Activated gamma-delta T cell treated with anti-CD3 and anti-CD28 coated beads, Interleukin-2, amount 50 U/mL, for 16 hours (primary cell): ENCODE results near the gene MAPK1IP1L.
"Not testable (repeated sequence)": the region's sequence is repeated elsewhere in the genome, so short reads cannot be mapped to it uniquely, and the experiment has no call there.

Source experiments
- DNase-seq: peaks from one replicate; pipeline ENCODE4 v3.0.0-alpha.2; 2020; ENCODE audit warnings: low read depth

Gene MAPK1IP1L

DNA sequence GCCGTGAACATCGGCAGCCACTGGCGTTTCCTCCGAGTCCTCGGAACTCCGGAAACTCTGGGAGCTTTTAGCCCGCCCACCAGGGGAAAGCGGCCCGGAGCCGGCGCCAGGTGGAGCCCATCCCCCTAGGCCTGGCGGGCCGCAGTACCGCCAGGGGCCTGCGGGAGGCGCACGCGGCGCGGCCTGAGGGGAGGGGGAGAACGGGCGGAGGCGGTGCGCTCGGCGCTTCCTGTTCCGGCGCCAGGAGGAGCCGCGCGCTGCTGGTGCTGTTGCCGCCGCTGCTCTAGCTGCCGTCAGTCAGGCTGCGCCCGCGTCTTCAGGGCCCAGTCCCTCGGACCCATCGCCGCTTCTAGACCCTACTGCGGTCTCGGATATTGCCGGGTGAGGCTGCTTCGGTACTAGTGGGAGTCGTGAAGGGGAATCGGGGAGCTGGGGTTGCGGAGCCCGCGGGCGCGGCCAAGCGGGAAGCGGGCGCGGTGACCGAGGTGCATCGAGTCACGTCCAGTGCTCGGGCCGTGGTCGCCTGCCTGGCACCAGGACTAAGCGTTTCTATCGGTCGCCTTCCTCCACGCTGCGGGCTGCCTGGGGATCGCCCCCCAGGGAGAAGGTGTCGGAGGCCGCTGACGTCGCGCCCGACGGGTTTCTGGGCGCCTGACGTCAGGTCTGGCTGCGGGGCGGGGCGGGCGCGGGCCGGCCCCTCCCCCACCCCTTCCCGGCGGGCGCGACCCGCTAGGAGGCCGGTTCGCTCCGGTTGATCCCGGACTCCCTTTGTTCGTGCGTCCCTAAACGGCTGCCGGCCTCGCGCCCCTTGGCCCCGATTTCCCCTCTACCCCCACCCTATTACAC, at the start of gene MAPK1IP1L:
Gene MAPK1IP1L (plus strand): TSS at position 225 of the 846 bp plus-strand sequence. CDS start 10,037 bp downstream, outside the sequence.
- DNase-seq = peak; percentile 79

DNA sequence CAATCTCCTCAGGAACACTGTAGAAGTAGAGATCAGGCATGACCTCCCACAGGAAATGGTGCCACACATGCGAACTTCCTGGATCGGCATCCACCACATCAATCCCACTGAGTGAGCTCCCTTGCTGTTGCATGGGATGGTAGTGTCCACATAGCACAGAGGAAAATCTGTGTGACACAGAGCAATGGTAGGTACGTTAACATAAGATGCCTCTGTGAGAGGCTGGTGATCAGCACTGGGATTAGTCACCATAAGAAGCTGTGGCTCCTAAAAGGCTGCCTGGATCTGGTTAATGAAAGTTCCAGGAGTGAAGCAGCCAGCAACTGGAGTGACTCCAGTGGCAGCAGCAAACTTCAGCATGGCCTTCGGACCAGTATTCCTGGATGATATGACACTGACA, 46.4 kb upstream of the MAPK1IP1L start:
- no peak for DNase-seq

- DNase-seq = no peak
Observed at GRCh38 chr14:55015006-55015405, 36.4 kb upstream of the MAPK1IP1L start.

DNA sequence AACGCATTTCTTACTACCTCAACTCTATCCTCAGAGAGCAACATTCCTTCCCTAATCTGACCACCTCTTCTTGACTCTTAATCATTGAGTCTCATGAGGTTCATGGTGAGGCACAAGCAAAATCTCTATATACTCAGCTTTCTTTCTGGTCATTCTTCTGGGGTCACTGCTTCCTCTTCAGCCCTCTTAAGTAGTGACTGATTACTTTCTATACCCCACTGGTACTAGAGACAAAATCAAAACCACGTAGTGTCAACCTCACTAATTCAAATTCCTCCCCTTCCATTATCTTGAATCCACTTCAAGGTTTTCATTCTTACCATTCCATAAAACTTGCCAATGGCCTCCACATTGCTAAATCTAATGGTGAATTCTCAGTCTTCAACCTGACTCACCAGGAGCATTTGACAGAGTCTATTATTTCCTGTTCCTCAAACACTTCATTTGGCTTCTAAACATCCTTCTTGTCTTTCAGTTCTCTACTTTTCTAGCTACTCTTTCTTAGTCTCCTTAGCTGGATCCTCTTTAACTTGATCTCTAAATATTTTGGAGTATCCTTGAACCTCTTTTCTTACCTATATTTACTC, 31.4 kb upstream of the MAPK1IP1L start:
- no peak for DNase-seq

DNA sequence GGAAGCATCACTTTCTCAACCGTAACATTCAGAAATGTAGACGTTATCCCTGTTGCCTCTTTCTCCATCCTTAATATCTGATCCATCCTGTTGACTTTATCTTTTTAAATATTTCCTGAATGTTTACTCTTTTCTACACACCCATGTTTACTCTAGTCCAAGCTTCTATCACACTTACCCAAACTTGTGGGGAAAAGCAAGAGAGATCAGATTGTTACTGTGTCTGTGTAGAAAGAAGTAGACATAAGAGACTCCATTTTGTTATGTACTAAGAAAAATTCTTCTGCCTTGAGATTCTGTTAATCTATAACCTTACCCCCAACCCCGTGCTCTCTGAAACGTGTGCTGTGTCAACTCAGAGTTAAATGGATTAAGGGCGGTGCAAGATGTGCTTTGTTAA, 27.1 kb upstream of the MAPK1IP1L start:
- not testable (repeated sequence) for DNase-seq

DNA sequence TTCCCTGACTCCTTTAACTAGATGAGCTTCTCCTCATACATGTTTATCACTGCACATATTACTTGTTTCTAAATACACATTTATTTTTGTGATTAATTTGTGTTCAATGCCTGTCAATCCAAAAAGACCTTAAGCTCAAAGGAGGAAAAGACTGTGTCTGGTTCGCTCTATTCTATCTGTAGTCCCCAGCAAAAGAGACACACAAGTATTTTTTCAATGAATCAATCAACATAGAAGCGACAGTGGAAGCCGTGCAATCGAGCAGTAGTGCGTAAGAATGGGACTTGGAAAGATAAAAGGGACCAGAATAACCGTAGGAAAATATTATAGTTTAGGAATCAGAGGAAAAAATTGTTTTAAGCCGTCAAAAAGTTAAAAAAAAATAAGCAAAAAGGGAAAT, 25.5 kb upstream of the MAPK1IP1L start:
- no peak for DNase-seq

- no peak for DNase-seq
Observed at GRCh38 chr14:55026441-55026792, 25.0 kb upstream of the MAPK1IP1L start.

DNA sequence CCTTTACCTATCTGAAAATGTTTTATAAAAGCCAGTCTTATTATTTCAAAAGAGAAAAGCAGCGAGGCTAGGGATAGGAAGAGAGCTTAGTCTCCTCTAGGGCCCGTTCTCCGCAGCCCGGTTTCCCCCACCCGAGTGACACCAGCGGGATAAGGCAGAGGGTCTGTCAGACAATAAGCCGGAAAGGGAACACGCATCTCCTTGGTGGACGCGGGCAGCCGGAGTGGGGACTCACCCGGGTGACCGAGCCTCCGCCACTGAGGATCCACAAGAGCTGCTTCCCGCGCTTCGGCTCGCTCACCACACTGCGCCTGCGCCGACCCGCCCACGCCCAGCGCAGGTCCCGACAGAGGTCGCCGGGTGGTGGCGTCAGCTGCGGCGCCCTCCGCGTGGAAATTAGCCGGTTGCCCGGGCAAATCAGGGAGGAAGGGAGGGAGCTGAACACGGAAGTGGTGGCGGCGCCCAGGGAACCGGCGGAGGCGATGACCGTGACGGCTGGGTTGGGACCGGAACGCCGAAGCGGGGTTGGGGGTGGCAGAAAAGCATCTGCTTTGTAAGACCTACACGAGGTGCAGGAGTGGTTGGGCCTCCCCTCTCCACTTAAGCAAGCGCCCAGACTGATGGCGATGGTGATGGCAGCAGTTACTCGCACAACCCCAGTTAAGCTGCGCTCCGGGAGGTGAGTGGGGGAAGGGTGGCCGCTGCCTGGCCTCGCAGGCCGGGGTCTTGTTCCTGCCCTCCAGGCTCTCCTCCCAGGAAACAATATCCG, 24.5 kb upstream of the MAPK1IP1L start, which contains the start of the genes SOCS4 and WDHD1:
Gene SOCS4 (plus strand): TSS at position 444 of the 769 bp plus-strand sequence. CDS start 15,806 bp downstream, outside the sequence.
Gene WDHD1 (minus strand): TSS at position 307 of the 769 bp plus-strand sequence. CDS start 312 bp downstream, outside the sequence.
- DNase-seq = peak; percentile 95

GRCh38 chr14:55028066-55028465, 23.4 kb upstream of the MAPK1IP1L start:
- no peak for DNase-seq

- DNase-seq = no peak
Observed at GRCh38 chr14:55028476-55028875, 23.0 kb upstream of the MAPK1IP1L start.

- DNase-seq = no peak
Observed at GRCh38 chr14:55031190-55031589, 20.3 kb upstream of the MAPK1IP1L start.

- DNase-seq = not testable (repeated sequence)
Observed at GRCh38 chr14:55037995-55038394, 13.5 kb upstream of the MAPK1IP1L start.

DNA sequence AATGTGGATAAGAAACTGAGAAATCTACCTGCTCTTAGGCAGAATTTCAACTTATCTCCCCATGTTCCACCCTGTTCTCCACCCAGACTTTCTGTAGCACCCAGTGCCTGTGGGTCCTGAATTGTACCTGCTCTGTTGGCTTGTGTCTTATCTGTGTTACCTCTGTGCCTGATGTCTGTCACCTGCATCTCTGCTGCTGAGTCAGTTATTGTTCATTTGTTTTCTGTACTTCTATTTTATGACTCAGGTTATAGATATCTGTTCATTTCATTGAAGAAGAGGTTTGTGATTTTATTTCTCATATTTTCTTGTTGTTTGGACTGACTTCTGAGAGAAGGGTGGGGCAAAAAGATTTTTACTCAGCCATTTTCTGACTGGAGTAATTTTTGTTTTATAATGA, 12.7 kb upstream of the MAPK1IP1L start:
- DNase-seq = no peak

DNA sequence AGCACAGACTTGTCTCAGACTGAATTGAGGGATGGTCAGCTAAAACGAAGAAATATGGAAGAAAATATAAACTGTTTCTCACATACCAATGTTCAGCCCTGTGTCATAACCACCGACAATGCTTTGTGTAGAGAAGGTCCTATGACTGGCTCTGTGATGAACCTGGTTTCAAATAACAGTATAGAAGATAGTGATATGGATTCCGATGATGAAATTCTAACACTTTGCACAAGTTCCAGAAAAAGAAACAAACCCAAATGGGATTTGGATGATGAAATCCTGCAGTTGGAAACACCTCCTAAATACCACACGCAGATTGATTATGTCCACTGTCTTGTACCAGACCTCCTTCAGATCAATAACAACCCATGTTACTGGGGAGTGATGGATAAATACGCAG, 7.9 kb upstream of the MAPK1IP1L start:
- no peak for DNase-seq

- no peak for DNase-seq
Observed at GRCh38 chr14:55045087-55045486, 6.4 kb upstream of the MAPK1IP1L start.

GRCh38 chr14:55047301-55048053, 4.0 kb upstream of the MAPK1IP1L start:
- no peak for DNase-seq

DNA sequence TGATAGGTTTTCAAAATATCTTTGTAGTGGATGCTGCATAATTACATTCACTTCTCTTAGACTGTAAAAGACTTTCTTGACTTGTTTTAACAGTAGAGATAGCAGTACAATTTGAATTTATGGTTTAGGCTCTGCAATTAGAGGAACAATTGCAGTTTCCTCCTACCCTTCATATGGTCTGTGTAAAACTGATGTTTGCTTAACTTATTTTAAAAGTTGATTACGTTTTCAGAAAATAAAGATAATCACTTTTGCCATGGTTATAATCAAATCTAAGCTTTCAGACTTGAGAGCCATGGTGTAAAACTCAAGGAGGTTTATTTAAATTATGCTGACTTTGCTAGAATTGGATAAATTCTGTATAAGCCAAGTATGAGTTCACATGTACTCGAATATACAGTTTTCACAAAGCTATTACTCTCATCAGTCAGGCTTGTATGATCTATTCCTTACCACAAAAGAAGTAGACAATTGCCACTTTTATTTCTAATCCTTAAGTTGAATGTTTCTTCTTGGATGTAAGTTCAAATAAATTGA, 2.5 kb upstream of the MAPK1IP1L start:
- DNase-seq = no peak

DNA sequence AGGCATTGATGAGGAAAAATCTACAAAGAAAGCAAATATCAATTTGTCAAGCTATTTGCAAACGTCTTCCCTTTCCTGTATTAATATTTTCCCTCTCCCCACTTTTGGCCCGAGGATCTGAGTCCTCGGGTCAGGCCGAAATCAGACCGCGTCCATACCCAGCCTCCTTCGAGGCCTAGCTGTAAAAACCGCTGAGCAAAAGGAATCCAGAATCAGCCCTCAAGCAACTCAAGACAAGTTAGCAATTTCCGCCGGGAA, 353 bp upstream of the MAPK1IP1L start:
- DNase-seq = no peak

GRCh38 chr14:55052269-55052930, 953 bp downstream of the MAPK1IP1L start:
- DNase-seq = no peak

DNA sequence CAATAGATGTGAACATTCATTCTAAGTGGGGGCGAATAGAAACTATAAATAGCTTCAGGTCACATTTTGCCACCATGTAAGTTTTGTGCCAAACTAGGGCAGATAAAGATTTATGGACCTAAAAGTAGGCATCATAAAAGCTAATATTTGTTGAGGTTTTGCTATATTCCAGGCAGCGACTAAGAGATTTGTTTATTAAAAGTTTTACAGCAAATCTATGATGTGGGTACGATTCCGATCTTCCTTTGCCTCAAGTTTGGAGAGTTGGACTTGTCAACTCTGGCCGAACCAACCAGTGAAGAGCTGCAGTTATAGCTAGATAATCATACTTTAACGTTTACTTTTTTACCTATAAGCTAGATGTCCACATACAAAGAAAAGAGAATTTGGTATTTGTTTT, 1.6 kb downstream of the MAPK1IP1L start:
- DNase-seq = no peak

DNA sequence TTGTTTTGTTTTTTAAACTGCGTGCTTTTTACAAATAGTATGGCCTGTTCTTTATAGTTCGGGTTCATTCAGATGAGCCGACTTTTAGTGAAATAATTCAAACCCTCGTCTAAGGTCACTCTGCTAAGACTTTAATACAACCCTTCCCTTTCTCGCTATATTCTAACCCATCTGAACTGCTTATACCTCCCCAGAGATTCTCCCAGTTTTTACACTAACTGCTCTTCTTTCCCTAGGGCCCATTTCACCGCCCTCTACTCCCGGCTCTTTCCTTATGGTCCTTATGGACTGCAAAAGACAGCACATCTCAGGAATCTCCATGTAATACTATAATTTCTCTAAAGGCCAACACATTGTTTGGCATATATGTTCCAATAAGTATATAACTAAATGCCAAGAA, 2.1 kb downstream of the MAPK1IP1L start:
- no peak for DNase-seq
